ENCODE data around the gene ERG28.
A peak's percentile ranks its signal among the peaks of the same experiment; 100 is the strongest.

The ERG28 gene

DNA sequence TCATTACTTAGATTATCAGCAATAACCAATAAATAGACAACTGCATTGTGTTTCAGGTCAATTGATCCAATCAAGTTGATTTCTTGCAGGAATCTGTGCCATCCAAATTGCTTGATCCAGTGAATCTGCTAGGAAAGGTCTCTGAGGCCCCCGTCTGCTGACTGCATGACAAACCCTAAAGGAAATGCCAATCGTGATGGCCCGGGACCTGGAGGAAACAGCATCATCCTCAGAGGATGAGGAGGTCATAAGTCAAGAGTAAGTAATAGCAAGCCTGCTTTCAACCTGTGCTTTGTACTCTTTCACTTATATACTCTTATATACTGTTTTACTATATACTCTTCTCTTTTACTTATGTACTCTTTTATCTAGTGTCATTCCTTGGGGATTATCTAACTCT lies 2.3 kb upstream of the ERG28 start:
- H3K27ac ChIP-seq, result no peak overlapping the region
- H4K20me1 ChIP-seq, result no peaks in the 10 kb centered on the region
- H3K4me3 ChIP-seq, result no peak overlapping the region
- TF ChIP-seq Cebpa-rat (IDR thresholded peaks at IDR 0.05), result no peak
- H3K9me3 ChIP-seq, result no peaks in the 10 kb centered on the region
- H3K36me3 ChIP-seq, result peaks cover 41% of the 10 kb centered on the region
- no peaks in the 10 kb centered on the region for H3K27me3 ChIP-seq
- H3K4me1 ChIP-seq, result peaks cover 26% of the 10 kb centered on the region
- peak overlapping the region; percentile 85 for H3K4me2 ChIP-seq
- H3K9ac ChIP-seq, result no peak overlapping the region

- Histone ChIP-seq H3K36me3 (peaks cover 43% of the 10 kb centered on the region), H3K9ac (peak overlapping the region; percentile 81), H3K4me1 (peaks cover 26% of the 10 kb centered on the region), H3K27me3 (no peaks in the 10 kb centered on the region), H3K9me3 (no peaks in the 10 kb centered on the region), H4K20me1 (no peaks in the 10 kb centered on the region), H3K4me2 (peak overlapping the region; percentile 85), H3K27ac (peak overlapping the region; percentile 64), H3K4me3 (peak overlapping the region; percentile 100)
- no peak for TF ChIP-seq Cebpa-rat (IDR thresholded peaks at IDR 0.05)
These were observed 781 bp upstream of the ERG28 start for GRCh38 chr14:75661499-75661814.

GRCh38 chr14:75660238-75660629 lies 442 bp downstream of the ERG28 start:
- peak overlapping the region; percentile 81 for H3K4me2 ChIP-seq
- H3K4me3 ChIP-seq, result peak overlapping the region; percentile 100
- peaks cover 26% of the 10 kb centered on the region for H3K4me1 ChIP-seq
- TF ChIP-seq Cebpa-rat (IDR thresholded peaks at IDR 0.05), result no peak
- H3K27ac ChIP-seq, result no peak overlapping the region
- H3K36me3 ChIP-seq, result peaks cover 43% of the 10 kb centered on the region
- no peaks in the 10 kb centered on the region for H3K9me3 ChIP-seq
- H3K9ac ChIP-seq, result peak overlapping the region; percentile 81
- H4K20me1 ChIP-seq, result no peaks in the 10 kb centered on the region
- H3K27me3 ChIP-seq, result no peaks in the 10 kb centered on the region

GRCh38 chr14:75658957-75659356 lies 1.7 kb downstream of the ERG28 start:
- no peak overlapping the region for H3K4me3 ChIP-seq
- H3K4me2 ChIP-seq, result no peak overlapping the region
- H3K27me3 ChIP-seq, result no peaks in the 10 kb centered on the region
- no peak for TF ChIP-seq Cebpa-rat (IDR thresholded peaks at IDR 0.05)
- H3K27ac ChIP-seq, result no peak overlapping the region
- H3K4me1 ChIP-seq, result peaks cover 26% of the 10 kb centered on the region
- peaks cover 45% of the 10 kb centered on the region for H3K36me3 ChIP-seq
- H3K9me3 ChIP-seq, result no peaks in the 10 kb centered on the region
- H3K9ac ChIP-seq, result no peak overlapping the region
- no peaks in the 10 kb centered on the region for H4K20me1 ChIP-seq

- H3K36me3 ChIP-seq, result peaks cover 46% of the 10 kb centered on the region
- no peaks in the 10 kb centered on the region for H3K27me3 ChIP-seq
- no peak for TF ChIP-seq Cebpa-rat (IDR thresholded peaks at IDR 0.05)
- H3K9ac ChIP-seq, result no peak overlapping the region
- H3K4me1 ChIP-seq, result peaks cover 16% of the 10 kb centered on the region
- no peak overlapping the region for H3K4me2 ChIP-seq
- no peak overlapping the region for H3K4me3 ChIP-seq
- H3K9me3 ChIP-seq, result no peaks in the 10 kb centered on the region
- no peak overlapping the region for H3K27ac ChIP-seq
- no peaks in the 10 kb centered on the region for H4K20me1 ChIP-seq
These were observed 3.3 kb downstream of the ERG28 start for GRCh38 chr14:75657331-75657730.

GRCh38 chr14:75655235-75655634 lies 5.4 kb downstream of the ERG28 start:
- H3K4me1 ChIP-seq, result peaks cover 7% of the 10 kb centered on the region
- H3K36me3 ChIP-seq, result peaks cover 67% of the 10 kb centered on the region
- no peaks in the 10 kb centered on the region for H3K9me3 ChIP-seq
- H3K9ac ChIP-seq, result no peak overlapping the region
- H3K4me2 ChIP-seq, result no peak overlapping the region
- H4K20me1 ChIP-seq, result no peaks in the 10 kb centered on the region
- no peak overlapping the region for H3K27ac ChIP-seq
- no peak overlapping the region for H3K4me3 ChIP-seq
- no peaks in the 10 kb centered on the region for H3K27me3 ChIP-seq
- TF ChIP-seq Cebpa-rat (IDR thresholded peaks at IDR 0.05), result no peak

GRCh38 chr14:75654127-75654732 lies 6.4 kb downstream of the ERG28 start:
- Histone ChIP-seq H4K20me1 (no peaks in the 10 kb centered on the region), H3K36me3 (peaks cover 77% of the 10 kb centered on the region), H3K4me1 (no peaks in the 10 kb centered on the region), H3K9me3 (no peaks in the 10 kb centered on the region), H3K4me2 (no peak overlapping the region), H3K4me3 (no peak overlapping the region), H3K9ac (no peak overlapping the region), H3K27me3 (no peaks in the 10 kb centered on the region), H3K27ac (no peak overlapping the region)
- no peak for TF ChIP-seq Cebpa-rat (IDR thresholded peaks at IDR 0.05)

- Histone ChIP-seq H4K20me1 (no peaks in the 10 kb centered on the region), H3K27me3 (no peaks in the 10 kb centered on the region), H3K9ac (no peak overlapping the region), H3K9me3 (no peaks in the 10 kb centered on the region), H3K4me3 (no peak overlapping the region), H3K27ac (no peak overlapping the region), H3K4me1 (no peaks in the 10 kb centered on the region), H3K4me2 (no peak overlapping the region), H3K36me3 (peaks cover 81% of the 10 kb centered on the region)
- no peak for TF ChIP-seq Cebpa-rat (IDR thresholded peaks at IDR 0.05)
These were observed 7.1 kb downstream of the ERG28 start for GRCh38 chr14:75653563-75653962.

DNA sequence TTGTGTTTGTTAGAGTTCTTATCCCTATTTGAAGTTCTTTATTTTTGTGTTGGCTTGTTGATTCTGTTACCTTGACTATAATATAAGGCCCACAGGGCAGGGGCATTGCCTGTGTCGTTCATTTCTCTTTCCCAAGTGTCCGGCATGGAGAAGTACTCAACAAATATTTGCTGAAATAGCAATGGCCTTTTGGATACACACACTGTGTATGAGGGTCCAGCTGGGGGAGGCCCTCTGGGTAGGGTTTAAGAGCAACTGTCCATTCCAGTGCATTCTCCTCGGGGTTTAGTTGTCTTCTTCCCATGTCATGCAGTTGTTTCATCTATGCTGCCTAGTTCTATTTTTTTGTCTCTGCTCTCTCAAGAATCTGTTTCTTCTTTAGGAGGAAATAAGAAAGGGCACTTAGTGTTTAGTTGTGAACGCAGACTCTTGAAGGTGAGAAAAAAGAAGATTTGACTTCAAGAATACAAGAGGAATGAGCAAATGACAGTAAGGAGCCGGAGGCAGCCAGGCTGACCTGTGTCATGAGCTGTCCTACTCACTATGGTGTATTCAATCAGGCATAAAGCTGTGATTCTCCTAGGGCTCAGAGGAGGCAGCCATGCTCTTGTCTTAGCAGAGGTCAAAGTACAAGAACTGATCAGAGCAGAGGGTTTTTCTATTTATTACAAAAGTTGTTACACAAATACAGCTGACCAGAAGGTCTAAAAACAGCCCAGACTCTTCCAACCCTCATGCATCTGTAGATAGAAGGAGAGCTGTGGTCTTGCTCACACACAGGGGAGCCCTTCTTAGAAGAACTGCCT lies 10.2 kb downstream of the ERG28 start:
- H3K4me1 ChIP-seq, result no peaks in the 10 kb centered on the region
- no peaks in the 10 kb centered on the region for H3K27me3 ChIP-seq
- peaks cover 65% of the 10 kb centered on the region for H3K36me3 ChIP-seq
- H3K4me3 ChIP-seq, result no peak overlapping the region
- H3K9me3 ChIP-seq, result no peaks in the 10 kb centered on the region
- H3K27ac ChIP-seq, result no peak overlapping the region
- TF ChIP-seq Cebpa-rat (IDR thresholded peaks at IDR 0.05), result no peak
- no peak overlapping the region for H3K9ac ChIP-seq
- no peak overlapping the region for H3K4me2 ChIP-seq
- H4K20me1 ChIP-seq, result no peaks in the 10 kb centered on the region

GRCh38 chr14:75649773-75650172 lies 10.9 kb downstream of the ERG28 start:
- no peak overlapping the region for H3K4me3 ChIP-seq
- TF ChIP-seq Cebpa-rat (IDR thresholded peaks at IDR 0.05), result no peak
- no peaks in the 10 kb centered on the region for H3K4me1 ChIP-seq
- no peaks in the 10 kb centered on the region for H3K27me3 ChIP-seq
- H3K9ac ChIP-seq, result no peak overlapping the region
- no peak overlapping the region for H3K4me2 ChIP-seq
- H4K20me1 ChIP-seq, result no peaks in the 10 kb centered on the region
- H3K9me3 ChIP-seq, result no peaks in the 10 kb centered on the region
- H3K36me3 ChIP-seq, result peaks cover 58% of the 10 kb centered on the region
- no peak overlapping the region for H3K27ac ChIP-seq
